ENCODE data around the gene PARP6.

DNA sequence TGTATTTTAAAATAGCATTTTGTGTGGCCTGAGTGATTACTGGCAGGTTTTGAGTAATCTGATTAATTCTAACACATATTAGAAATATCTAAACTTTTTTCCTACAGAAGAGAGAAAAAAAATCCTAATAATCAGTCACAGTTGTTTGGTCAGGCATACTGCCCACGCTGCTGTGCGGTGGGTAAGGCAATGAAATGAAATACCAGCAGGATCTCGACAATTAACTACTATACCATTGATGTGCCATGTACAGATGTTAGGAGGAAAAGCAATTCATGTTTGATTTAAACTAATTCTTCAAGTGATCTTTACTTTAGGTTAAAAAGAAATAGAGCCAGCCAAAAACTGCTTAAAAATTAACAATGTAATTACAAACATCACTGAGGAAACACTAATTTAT, 79.9 kb downstream of the PARP6 start:
- TF ChIP-seq, protein P1, sequence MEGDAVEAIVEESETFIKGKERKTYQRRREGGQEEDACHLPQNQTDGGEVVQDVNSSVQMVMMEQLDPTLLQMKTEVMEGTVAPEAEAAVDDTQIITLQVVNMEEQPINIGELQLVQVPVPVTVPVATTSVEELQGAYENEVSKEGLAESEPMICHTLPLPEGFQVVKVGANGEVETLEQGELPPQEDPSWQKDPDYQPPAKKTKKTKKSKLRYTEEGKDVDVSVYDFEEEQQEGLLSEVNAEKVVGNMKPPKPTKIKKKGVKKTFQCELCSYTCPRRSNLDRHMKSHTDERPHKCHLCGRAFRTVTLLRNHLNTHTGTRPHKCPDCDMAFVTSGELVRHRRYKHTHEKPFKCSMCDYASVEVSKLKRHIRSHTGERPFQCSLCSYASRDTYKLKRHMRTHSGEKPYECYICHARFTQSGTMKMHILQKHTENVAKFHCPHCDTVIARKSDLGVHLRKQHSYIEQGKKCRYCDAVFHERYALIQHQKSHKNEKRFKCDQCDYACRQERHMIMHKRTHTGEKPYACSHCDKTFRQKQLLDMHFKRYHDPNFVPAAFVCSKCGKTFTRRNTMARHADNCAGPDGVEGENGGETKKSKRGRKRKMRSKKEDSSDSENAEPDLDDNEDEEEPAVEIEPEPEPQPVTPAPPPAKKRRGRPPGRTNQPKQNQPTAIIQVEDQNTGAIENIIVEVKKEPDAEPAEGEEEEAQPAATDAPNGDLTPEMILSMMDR (IDR thresholded peaks at IDR 0.05) = no peak
- TF ChIP-seq POLR2A (IDR thresholded peaks at IDR 0.05) = no peak

Measured in ovary (tissue), 3 donors.